ENCODE results near the gene PCSK5.

PCSK5 gene

DNA sequence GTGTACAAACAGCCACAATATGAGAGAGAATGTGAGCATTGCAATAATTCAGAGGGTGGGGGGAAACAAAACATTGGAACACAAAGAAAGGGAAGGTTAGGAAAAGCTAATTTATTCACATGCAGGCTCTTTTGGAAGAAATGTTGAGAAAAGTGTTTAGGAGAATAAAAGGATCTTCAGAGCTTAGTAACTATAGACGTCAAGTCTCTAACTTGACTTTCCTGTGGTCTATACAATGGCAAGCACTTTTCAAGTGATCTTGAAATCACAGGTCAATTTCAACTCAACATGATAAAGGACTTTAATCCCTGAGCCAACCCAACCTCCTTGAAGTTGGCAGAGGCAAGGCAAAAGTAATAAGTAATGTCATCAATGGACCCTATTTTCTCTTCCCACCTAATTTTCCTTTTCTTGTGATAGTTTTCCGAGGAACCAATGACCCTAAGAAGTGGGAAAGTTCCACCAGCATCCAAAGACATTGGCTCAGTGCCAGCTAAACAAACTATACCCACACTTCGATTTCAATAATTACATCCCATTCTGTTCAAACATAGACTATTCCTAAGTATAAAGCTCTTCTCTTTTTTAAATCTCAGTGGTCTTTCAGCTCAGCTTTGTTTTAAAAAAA, 480.0 kb downstream of the PCSK5 start:
- DNase-seq (ENCODE audit: low spot score in 2 of 2), result no peak
- Mint-ChIP-seq H3K4me1 (no peaks in the 10 kb centered on the region), H3K9me3 (no peaks in the 10 kb centered on the region), H3K36me3 (ENCODE audit: insufficient read depth) (no peaks in the 10 kb centered on the region), H3K4me3 (no peak overlapping the region), H3K27ac (ENCODE audit: low read depth) (no peak overlapping the region), H3K27me3 (no peaks in the 10 kb centered on the region)
- no peak for ATAC-seq (replicated peaks; ENCODE audit: extremely low read depth, poor library complexity, severe bottlenecking)

DNA sequence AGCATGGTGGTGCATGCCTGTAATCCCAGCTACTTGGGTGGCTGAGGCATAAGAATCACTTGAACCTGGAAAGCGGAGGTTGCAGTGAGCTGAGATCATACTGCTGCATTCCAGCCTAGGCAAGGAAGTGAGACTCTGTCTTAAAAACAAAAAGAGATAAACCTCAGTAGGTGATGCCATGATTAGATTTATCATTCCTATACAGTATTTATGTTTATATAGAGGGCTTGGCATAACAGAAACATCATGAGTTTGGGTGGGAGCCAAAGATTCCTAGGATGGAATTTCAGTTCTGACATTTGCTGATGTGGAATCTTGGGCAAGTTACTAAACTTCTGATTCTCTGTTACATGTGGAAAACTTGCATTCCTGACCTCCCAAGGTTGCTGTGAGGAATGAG, 481.4 kb downstream of the PCSK5 start:
- Mint-ChIP-seq H3K9me3 (no peaks in the 10 kb centered on the region), H3K4me3 (no peak overlapping the region), H3K4me1 (no peaks in the 10 kb centered on the region), H3K36me3 (ENCODE audit: insufficient read depth) (no peaks in the 10 kb centered on the region), H3K27me3 (no peaks in the 10 kb centered on the region), H3K27ac (ENCODE audit: low read depth) (no peak overlapping the region)
- DNase-seq (ENCODE audit: low spot score in 2 of 2), result no peak
- no peak for ATAC-seq (replicated peaks; ENCODE audit: extremely low read depth, poor library complexity, severe bottlenecking)

DNA sequence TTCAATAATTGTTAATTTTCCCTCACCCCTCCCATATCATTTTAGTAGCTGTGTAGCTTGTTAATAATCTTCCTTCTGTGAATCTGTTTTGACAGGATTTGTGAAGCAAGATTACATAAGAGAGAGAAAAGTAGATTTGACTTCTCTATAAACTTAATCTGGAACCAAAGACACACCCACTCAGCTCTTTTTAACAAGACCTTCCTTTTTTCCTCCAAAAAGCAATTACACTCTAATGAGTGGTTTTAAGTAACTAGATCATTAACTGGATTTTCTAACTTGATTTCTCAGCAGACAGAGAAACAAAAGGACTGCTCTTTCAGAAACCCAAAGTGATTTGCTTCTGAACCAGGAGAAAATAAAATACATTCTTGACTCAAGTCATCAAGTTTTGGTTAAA, 481.9 kb downstream of the PCSK5 start:
- Mint-ChIP-seq H3K36me3 (ENCODE audit: insufficient read depth) (no peaks in the 10 kb centered on the region), H3K27ac (ENCODE audit: low read depth) (no peak overlapping the region), H3K27me3 (no peaks in the 10 kb centered on the region), H3K4me3 (no peak overlapping the region), H3K9me3 (no peaks in the 10 kb centered on the region), H3K4me1 (no peaks in the 10 kb centered on the region)
- ATAC-seq (replicated peaks; ENCODE audit: extremely low read depth, poor library complexity, severe bottlenecking), result no peak
- no peak for DNase-seq (ENCODE audit: low spot score in 2 of 2)

DNA sequence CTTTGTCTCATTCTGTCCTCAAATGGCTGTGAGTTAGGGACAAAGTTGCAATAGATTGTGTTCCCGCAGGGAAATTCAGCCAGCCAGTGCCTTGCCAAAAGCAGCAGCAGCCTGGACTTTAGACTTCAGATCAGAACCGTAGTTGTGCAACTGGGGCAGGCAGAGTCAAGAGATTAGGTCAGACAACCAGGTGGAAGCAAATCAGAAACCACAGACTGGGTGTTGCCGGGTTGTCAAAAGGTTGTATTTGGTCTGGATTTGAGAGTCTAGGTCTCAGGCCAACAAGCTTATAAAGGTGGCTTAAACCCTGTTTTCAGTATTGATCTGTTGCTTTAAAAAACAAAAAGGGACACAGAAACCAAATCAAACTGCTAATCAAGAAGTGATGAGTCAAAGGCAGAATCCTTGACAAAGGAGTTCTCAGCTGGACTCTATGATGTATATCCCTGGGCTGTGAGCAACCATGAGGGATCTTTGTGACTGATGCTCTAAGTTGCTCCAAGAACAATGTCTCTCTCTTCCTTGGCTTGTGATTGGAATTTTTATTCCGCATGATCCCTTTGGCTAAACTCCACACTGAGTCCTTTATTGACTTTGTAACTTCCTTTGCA, 482.8 kb downstream of the PCSK5 start:
- H3K4me3 Mint-ChIP-seq, result no peak overlapping the region
- no peak overlapping the region for H3K27ac Mint-ChIP-seq (ENCODE audit: low read depth)
- H3K4me1 Mint-ChIP-seq, result no peaks in the 10 kb centered on the region
- H3K36me3 Mint-ChIP-seq (ENCODE audit: insufficient read depth), result no peaks in the 10 kb centered on the region
- DNase-seq (ENCODE audit: low spot score in 2 of 2), result no peak
- H3K27me3 Mint-ChIP-seq, result no peaks in the 10 kb centered on the region
- no peaks in the 10 kb centered on the region for H3K9me3 Mint-ChIP-seq
- ATAC-seq (replicated peaks; ENCODE audit: extremely low read depth, poor library complexity, severe bottlenecking), result no peak

DNA sequence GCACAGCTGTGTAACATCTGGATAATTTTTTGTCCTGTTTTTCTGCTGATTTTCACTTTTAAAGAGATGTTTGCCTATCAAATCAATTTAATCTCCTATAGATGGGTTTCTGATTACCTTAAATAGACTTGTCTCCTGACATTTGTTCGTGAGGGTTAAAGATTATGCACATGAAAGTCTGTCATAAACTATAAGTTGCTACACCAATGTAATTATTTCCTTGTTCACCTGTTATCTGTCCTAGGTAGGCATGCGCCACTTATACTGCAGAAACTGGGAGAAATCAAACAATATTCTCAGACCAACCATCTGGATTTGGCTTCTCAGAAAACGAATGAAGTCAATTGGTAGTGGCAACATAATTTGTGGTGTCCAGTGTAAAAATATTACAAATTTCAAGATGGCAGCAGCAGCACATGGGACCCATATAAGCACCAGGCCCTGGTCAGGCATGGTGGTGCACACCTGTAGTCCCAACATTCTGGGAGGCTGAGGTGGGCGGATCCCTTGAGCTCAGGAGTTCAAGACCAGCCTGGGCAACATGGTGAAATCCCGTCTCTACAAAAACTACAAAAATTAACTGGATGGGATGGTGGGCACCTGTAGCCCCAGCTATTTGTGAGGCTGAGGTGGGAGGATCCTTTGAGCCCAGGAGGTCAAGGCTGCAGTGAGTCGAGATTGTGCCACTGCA, 483.5 kb downstream of the PCSK5 start:
- Mint-ChIP-seq H3K27me3 (no peaks in the 10 kb centered on the region), H3K4me1 (no peaks in the 10 kb centered on the region), H3K36me3 (ENCODE audit: insufficient read depth) (no peaks in the 10 kb centered on the region), H3K4me3 (no peak overlapping the region), H3K9me3 (no peaks in the 10 kb centered on the region), H3K27ac (ENCODE audit: low read depth) (no peak overlapping the region)
- ATAC-seq (replicated peaks; ENCODE audit: extremely low read depth, poor library complexity, severe bottlenecking) (no peak), DNase-seq (ENCODE audit: low spot score in 2 of 2) (no peak)

DNA sequence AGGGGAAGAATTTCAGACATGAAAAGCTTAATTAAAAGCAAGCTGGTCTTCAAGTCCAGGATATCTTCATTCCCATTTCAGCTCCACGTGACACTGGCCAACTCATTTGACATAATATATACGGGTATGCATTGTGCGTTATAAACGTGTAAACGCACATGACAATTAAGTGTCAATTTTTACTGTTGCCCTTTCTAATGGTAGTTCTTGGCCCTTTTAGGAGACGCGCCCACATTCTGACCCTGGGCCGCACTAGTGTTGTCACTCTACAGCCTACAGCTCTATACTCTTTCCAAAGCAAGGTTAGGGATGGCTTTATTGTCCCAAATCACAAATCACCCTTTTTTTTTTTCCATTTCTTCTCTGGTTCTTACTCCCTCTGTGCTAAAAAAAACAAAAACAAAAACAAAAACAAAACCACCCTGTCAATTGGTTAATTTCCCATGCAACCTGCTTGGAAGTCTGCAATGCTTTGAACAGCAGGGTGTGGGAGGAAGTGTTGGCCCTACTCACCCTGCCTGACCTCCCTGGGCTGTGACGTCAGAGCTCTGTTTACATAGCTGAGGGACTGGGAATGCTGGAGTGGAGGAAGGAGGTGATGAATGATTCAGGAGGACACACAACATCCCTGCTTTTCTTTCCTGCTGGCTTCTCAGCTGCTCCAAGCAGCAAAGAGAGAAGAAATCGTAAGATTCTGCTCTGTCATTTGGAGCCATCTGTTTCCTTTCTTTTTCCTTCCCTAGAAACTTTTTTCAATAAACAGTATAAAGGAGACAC, 484.5 kb downstream of the PCSK5 start:
- ATAC-seq (replicated peaks; ENCODE audit: extremely low read depth, poor library complexity, severe bottlenecking) (no peak), DNase-seq (ENCODE audit: low spot score in 2 of 2) (no peak)
- no peaks in the 10 kb centered on the region for H3K27me3 Mint-ChIP-seq
- H3K4me1 Mint-ChIP-seq, result no peaks in the 10 kb centered on the region
- no peaks in the 10 kb centered on the region for H3K36me3 Mint-ChIP-seq (ENCODE audit: insufficient read depth)
- H3K27ac Mint-ChIP-seq (ENCODE audit: low read depth), result no peak overlapping the region
- H3K4me3 Mint-ChIP-seq, result no peak overlapping the region
- no peaks in the 10 kb centered on the region for H3K9me3 Mint-ChIP-seq

DNA sequence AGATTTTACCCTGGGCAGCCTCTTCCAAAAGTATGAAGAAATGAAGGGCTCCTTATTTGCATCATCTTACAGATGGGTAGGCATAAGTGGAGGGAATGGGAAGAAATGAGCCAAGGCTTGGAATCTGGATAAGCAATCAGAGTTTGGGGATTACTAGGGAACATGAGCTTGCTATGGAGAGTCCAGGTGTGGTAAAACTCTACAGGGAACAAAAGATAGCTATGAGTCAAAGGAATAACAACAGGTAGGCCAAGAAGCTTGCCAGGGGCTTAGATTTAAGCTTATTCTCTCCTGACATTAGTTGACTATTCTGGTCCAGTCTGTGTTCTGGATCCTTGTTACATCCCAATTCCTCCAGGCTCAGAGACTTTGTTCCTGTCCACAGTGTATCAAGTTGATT, 487.3 kb downstream of the PCSK5 start:
- Mint-ChIP-seq H3K9me3 (no peaks in the 10 kb centered on the region), H3K27me3 (no peaks in the 10 kb centered on the region), H3K4me1 (no peaks in the 10 kb centered on the region), H3K27ac (ENCODE audit: low read depth) (no peak overlapping the region), H3K36me3 (ENCODE audit: insufficient read depth) (peaks cover 2% of the 10 kb centered on the region), H3K4me3 (no peak overlapping the region)
- no peak for ATAC-seq (replicated peaks; ENCODE audit: extremely low read depth, poor library complexity, severe bottlenecking)
- DNase-seq (ENCODE audit: low spot score in 2 of 2), result no peak

DNA sequence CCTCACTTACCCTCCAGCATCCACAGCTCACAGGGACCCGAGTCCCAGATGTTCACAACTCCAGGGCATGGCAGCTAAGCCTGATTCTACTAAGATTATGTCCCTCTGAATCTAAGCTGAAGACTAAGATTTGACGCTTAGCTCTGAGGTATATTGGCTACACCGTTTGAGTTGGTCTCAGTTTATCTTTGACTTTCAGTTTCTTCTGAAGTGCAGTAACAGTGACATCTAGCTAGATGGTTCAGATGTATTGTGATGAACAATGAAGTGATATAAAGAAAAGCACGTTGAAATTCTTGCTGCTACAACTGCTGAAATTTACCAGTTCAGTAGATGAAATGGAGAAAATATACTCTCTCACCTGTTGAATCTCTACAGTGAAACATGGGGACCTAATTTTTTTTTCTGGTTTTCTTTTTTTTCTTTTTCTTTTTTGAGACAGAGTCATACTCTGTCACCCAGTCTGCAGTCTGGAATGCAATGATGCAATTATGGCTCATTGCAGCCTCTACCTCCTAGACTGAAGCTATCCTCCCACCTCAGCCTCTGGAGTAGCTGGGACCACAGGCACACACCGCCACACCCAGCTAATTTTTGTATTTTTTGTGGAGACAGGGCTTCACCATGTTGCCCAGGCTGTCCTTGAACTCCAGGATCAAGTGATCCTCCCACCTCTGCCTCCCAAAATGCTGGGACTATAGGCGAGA, 488.0 kb downstream of the PCSK5 start:
- Mint-ChIP-seq H3K9me3 (no peaks in the 10 kb centered on the region), H3K36me3 (ENCODE audit: insufficient read depth) (peaks cover 4% of the 10 kb centered on the region), H3K27ac (ENCODE audit: low read depth) (no peak overlapping the region), H3K4me3 (no peak overlapping the region), H3K4me1 (no peaks in the 10 kb centered on the region), H3K27me3 (no peaks in the 10 kb centered on the region)
- DNase-seq (ENCODE audit: low spot score in 2 of 2) (no peak), ATAC-seq (replicated peaks; ENCODE audit: extremely low read depth, poor library complexity, severe bottlenecking) (no peak)

DNA sequence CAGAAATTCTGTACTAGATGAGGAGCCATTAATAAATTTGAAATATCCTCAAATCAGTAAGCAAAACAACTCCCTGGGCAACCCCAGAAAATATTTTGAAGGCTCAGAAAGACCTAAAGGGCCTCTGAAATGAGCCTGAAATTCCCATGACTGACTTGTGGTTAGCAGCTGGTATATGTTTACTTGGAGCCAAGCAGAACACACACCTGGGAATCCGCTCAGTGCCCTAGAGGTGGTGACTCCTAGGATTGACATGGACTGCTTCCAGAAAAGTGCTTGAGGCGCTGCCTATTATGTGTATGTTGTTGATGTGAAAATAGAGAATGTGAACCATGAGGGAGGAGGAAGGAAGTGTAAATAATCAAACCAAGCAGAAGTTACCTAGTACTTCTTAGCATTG, 489.0 kb downstream of the PCSK5 start:
- Mint-ChIP-seq H3K36me3 (ENCODE audit: insufficient read depth) (peaks cover 10% of the 10 kb centered on the region), H3K27me3 (no peaks in the 10 kb centered on the region), H3K4me1 (no peaks in the 10 kb centered on the region), H3K27ac (ENCODE audit: low read depth) (no peak overlapping the region), H3K9me3 (no peaks in the 10 kb centered on the region), H3K4me3 (no peak overlapping the region)
- ATAC-seq (replicated peaks; ENCODE audit: extremely low read depth, poor library complexity, severe bottlenecking), result no peak
- DNase-seq (ENCODE audit: low spot score in 2 of 2), result no peak

DNA sequence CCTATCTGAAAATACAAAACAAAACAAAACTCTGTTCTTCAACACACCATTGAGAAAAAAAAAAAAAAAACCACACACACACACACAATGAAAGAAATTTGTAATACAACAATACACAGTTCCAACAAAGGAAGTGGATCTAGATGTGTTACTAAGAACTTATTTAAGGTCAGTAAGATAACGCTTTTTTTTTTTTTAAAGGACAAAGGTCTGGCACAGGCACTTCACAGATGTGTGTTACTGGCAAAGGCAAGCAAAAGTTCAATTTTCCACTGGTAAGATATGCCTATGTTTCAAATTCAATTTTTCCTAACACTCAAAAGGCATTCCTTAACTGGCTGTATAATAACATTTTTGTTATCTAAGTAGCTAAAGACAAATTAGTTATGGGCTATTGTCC, 500.2 kb downstream of the PCSK5 start:
- H3K27ac Mint-ChIP-seq (ENCODE audit: low read depth), result no peak overlapping the region
- ATAC-seq (replicated peaks; ENCODE audit: extremely low read depth, poor library complexity, severe bottlenecking), result no peak
- no peaks in the 10 kb centered on the region for H3K9me3 Mint-ChIP-seq
- no peak for DNase-seq (ENCODE audit: low spot score in 2 of 2)
- H3K36me3 Mint-ChIP-seq (ENCODE audit: insufficient read depth), result peaks cover 24% of the 10 kb centered on the region
- no peaks in the 10 kb centered on the region for H3K27me3 Mint-ChIP-seq
- peaks cover 29% of the 10 kb centered on the region for H3K4me1 Mint-ChIP-seq
- no peak overlapping the region for H3K4me3 Mint-ChIP-seq

DNA sequence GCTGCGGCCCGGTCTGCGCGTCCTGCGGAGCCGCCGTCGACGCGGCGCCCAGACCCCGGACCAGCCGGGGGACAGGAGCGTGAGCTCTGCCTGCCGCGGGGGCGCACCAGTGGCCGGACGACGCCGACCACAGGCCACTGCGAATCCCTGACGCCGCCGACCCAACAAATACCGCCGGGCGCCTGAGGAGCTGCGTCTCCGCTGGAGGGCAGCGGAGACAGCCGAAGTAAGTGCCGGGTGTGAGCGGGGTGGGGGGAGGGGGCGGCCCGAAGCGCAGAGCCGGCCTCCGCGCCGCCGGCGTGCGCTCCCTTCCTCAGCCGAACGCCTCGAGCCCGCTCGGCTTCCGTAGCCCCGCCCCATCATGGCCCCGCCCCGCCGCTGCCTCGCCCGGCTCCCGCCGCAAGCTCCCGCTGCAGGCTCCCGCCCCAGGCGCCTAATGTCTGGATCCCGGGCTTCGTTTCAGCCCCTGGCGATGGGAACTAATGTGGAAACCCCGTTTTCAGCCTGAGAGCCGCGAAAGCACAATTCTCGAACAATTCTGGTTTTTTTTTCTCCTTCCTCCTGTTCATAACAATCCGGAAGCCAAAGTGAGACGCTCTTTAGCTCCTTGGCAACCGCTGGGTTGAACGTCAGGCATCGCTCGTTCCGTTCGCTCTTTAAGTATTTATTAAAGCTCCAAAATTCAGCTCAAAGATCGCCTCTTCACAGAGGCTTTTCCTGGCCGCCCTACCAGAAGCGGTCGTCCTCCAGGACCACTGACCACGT, 503.9 kb downstream of the PCSK5 start, which contains the start of gene RFK:
RFK (minus strand) TSS at position 232 of the 765 bp plus-strand sequence. CDS start 255 bp downstream, outside the sequence.
- ATAC-seq (replicated peaks; ENCODE audit: extremely low read depth, poor library complexity, severe bottlenecking) (peak; percentile 85), DNase-seq (ENCODE audit: low spot score in 2 of 2) (peak; percentile 73 to 95)
- H3K9me3 Mint-ChIP-seq, result no peaks in the 10 kb centered on the region
- peaks cover 22% of the 10 kb centered on the region for H3K4me1 Mint-ChIP-seq
- peak within 1 kb of the TSS; percentile 90 for H3K4me3 Mint-ChIP-seq
- H3K27ac Mint-ChIP-seq (ENCODE audit: low read depth), result peak within 1 kb of the TSS; percentile 94
- no peaks in the 10 kb centered on the region for H3K27me3 Mint-ChIP-seq
- H3K36me3 Mint-ChIP-seq (ENCODE audit: insufficient read depth), result peaks cover 6% of the 10 kb centered on the region

DNA sequence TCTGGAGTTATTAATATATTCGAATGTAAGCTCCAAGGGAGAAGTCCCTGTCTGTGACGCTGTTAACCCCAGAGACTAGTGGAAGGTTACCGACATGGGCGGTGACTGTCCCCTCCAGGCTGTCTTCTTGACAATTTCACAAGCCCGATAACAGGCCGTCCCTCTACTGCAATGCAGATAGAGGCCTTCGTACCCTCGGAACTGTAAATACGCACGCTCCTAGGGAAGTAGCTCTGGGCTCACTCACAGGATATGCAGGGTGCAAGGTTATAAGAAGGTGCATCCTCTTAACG, 504.4 kb downstream of the PCSK5 start:
- Mint-ChIP-seq H3K4me1 (peaks cover 22% of the 10 kb centered on the region), H3K9me3 (no peaks in the 10 kb centered on the region), H3K27me3 (no peaks in the 10 kb centered on the region), H3K36me3 (ENCODE audit: insufficient read depth) (peaks cover 6% of the 10 kb centered on the region), H3K27ac (ENCODE audit: low read depth) (peak overlapping the region; percentile 94), H3K4me3 (peak overlapping the region; percentile 90)
- DNase-seq (ENCODE audit: low spot score in 2 of 2), result no peak
- ATAC-seq (replicated peaks; ENCODE audit: extremely low read depth, poor library complexity, severe bottlenecking), result peak; percentile 66

All from central memory CD8-positive, alpha-beta T cell (primary cell).